ENCODE data around the gene ENPP1. TPM values are rescaled to one million over a fixed set of nuclear protein-coding genes. Genes with fewer than 3 reads are reported as not detected.

The ENPP1 gene
- 3.5 TPM in 2 replicates for total RNA-seq

- intact Hi-C loops (cut with micrococcal nuclease): loop anchor here (2.0 to 10.0 kb wide), 7 partner anchors 19 to 1007 kb away; partner anchors contain the start of genes MED23, RPS12 and STX7
These were observed at the start of gene ENPP1 for GRCh38 chr6:131807644-131808459. ENPP1 (plus strand) TSS chr6:131808020; CDS start chr6:131808036, 16 bp downstream.

- intact Hi-C loops (cut with micrococcal nuclease): no loop called here
These were observed 48.9 kb upstream of the ENPP1 start for GRCh38 chr6:131758920-131759319.

- intact Hi-C loops (cut with micrococcal nuclease): no loop called here
These were observed 46.6 kb upstream of the ENPP1 start for GRCh38 chr6:131761060-131761761.

DNA sequence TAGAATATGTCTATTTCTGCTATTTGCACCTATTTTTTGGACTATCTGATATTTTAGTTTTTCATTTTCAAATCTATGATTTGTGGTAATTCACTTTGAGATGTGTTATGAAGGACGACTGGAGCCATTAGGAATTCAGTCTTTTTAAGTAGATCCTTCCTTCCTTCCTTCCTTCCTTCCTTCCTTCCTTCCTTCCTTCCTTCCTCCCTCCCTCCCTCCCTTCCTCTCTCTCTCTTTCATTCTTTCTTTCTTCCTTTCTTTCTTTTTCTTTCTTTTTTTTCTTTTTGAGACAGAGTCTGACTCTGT lies 46.1 kb upstream of the ENPP1 start:
- intact Hi-C loops (cut with micrococcal nuclease): no loop called here

- intact Hi-C loops (cut with micrococcal nuclease): no loop called here
These were observed 44.8 kb upstream of the ENPP1 start for GRCh38 chr6:131762984-131763383.

DNA sequence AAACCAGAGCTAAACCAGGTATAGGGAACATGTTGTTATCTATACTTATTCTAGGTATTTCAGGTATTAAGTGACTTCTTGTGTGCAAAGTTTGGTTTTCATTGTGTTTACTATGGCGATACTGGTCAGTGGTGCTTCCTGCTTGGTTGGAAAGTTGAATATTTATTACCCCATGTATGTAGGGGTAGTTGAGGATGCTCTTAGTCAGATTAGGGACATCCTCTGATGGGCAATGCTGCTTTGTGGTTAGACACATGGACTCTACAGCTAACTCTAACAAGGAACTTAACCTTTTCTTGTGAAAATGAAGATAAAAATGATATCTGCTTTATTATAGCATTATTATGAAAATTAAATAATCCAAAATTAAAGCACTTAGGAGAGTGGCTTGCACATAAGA lies 44.1 kb upstream of the ENPP1 start:
- intact Hi-C loops (cut with micrococcal nuclease): no loop called here

DNA sequence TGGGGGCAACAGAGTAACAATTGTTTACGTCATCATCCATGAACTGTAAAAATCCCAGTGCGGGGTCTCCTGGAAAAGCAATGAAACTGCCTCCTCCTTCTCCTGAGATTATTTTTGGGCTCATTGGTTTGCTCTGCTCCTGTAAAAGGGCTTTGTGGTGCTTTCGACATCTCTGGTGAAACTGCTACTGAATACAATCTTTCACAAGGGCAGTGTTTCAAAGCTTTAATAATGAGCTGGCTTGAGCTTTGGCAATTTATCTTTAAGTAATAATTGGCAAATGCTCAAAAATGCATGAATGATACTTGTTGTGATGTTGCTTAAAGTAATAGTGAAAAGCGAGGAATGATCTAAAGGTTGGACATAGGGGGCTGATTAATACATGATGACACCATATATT lies 43.5 kb upstream of the ENPP1 start:
- intact Hi-C loops (cut with micrococcal nuclease): no loop called here

DNA sequence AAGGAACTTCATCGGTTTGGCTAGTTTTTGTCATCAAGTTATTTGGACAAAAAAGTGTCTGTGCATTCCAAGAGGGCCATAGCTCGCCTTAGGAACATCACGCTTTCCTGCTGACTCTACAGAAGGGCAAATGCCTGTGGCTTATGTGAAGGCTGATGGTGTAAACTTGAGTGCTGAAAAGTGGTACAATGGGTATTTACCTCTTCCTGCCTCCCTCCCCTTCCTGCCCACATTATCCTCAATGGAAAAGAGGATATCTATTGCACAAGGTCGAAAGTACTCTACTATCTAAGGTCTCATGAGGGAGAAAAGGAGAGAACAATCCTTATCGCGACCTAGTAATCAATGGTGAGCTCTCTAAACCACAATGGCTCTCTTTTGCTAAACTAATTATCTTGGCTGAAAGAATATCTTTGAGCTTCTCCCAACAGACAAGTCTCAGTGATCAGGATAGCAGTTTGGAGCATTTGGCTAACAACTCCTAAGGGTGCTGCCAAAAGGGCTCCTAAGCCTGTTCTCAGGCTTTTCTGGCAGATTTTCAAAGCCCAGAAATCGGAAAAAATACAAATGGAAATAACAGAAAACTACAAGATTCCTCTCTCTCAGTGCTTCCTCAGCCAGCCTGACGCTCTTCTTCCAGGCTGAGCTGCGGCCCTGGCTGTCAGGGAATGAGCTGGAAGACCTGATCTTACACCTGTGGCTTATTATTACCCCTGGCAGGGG lies 42.6 kb upstream of the ENPP1 start:
- intact Hi-C loops (cut with micrococcal nuclease): no loop called here

GRCh38 chr6:131765804-131766135 lies 42.0 kb upstream of the ENPP1 start:
- intact Hi-C loops (cut with micrococcal nuclease): no loop called here

DNA sequence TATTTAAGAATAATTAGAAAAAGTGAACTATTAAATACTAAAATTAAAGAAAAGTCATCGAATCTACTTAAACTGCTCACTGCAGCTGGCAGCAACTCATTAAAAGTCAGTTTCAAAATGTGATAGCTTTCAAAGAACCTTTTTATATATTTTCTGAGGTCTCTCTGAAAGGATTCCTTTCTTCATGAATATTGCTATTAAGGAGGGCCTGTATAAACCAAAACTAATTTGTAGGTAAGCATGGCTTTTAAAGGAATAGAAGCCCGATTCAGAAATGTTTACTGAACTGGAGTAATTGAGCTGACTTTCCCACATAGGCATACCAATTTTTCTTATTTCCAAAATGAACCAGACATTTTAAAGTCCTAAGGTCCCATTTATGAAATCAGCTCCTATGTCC lies 41.2 kb upstream of the ENPP1 start:
- intact Hi-C loops (cut with micrococcal nuclease): no loop called here

DNA sequence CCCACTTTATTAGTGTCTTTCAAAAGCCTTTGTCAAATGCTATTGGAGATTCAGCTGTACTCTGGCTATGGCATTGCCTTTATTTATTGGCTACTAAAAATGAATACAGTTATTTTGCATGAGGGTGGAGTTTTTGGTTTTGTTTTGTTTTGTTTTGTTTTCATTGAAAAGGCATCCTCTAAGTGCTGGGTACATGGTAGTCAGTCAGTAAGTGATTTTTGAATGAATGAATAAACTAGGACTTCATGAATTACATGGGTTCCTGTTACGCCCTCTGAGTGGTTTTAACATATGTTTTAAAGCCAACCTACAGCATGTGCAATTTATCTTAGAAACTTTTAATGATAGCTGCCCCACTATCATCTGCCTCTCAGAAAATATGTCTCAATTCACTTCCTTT lies 38.9 kb upstream of the ENPP1 start:
- intact Hi-C loops (cut with micrococcal nuclease): no loop called here

DNA sequence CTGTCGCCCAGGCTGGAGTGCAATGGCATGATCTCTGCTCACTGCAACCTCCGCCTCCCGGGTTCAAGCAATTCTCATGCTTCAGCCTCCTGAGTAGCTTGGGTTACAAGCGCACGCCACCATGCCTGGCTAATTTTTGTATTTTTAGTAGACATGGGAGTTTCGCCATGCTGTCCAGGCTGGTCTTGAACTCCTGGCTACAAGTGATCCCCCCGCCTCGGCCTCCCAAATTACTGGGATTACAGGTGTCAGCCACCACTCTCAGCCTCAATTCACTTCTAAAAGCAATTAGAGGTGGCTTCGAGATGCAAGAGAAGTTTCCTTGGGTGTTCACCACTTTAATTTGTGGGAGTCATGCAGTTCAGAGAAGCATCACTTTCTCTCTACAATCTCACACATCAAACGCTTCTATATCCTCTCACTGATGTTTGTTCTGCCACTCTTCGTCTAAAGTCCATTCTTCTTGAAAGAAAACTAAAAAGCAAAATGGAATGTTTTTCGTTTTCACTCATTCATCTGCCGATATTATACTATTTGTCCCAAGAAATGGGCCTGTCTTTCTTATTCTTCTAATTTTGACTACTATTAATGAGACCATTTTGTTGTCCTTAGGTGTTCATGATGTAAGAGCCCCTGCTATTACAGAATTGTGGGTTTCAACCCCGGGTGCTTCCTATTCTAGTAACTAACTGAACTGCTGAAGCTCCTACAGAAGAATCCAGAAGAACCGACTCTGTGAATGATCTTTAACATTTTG lies 38.3 kb upstream of the ENPP1 start:
- intact Hi-C loops (cut with micrococcal nuclease): no loop called here

- intact Hi-C loops (cut with micrococcal nuclease): no loop called here
These were observed 37.0 kb upstream of the ENPP1 start for GRCh38 chr6:131770776-131771175.

- intact Hi-C loops (cut with micrococcal nuclease): no loop called here
These were observed 34.4 kb upstream of the ENPP1 start for GRCh38 chr6:131773284-131773950.

DNA sequence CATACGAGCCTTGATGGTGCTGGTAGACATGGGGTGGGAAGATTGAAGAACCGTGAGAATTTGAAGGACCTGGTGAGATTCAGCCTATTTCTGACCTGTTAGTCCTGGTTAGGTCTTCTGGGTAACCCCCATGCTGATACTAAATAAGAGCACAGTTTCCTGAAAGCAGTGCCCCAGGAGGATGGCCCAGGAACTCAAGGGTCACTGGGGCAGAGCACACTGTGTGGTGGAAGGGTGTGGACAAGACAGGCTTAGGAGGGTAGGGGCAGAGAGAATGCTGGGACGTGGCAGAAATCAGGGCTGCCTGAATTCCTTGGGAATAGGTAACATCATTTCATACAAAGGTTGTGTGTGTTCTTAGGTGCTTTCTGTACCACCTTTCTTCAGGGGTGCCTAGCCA lies 31.9 kb upstream of the ENPP1 start:
- intact Hi-C loops (cut with micrococcal nuclease): no loop called here

DNA sequence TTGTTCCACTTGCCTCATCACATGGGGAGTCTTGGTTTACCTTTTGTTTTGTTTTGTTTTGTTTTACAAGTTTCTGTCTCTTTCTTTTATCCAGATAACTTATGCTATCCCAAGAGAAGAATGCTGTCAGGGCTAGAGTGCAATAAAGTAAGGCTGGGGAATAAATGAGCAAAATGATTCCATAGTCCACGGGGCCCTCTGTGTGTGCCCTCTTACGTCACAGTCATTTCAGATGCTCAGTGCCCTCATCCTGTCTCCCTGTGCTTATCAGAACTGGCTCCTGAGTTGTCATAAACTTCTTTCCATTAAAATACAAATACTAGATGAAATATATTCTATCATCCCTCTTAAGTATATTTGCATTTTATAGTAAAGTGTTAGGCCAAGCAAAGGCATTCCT lies 30.8 kb upstream of the ENPP1 start:
- intact Hi-C loops (cut with micrococcal nuclease): no loop called here

DNA sequence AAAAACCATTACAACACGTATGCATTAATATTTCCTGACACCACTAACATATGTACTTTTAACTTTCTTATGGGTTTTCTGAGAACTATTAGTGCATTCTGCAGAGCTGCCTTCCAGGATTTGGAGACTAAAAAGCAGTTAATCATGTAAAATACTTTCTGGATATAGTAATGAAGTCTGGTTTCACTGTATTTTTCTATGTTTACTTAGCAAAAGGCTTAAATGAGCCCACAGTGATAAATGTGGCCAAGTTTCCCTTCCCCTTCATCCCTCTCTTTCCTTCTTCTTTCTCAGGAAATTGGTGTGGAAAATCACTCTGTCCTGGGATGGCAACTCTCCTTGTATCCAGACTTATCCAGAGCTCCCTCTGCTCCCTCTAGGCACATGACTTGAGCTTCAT lies 29.7 kb upstream of the ENPP1 start:
- intact Hi-C loops (cut with micrococcal nuclease): no loop called here

DNA sequence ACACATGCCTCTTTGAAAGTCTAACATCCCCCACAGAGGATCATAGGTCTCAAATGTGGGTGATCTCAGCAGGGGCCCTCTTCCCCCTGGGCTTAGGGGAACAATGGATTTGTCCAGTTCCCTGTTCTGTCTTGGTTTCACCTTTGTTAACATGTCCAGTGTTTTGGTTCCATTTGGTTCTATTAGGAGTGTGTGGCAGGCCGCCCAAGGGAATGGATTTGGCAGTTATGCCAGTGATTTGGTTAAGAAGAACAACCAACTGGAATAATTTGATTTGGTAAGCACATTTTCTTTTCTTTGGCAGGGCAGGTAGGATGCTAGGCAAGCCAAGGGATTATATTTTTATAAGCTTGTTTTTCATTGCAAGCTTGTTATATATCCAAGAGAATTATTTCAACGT lies 28.5 kb upstream of the ENPP1 start:
- intact Hi-C loops (cut with micrococcal nuclease): no loop called here

GRCh38 chr6:131780600-131780999 lies 27.2 kb upstream of the ENPP1 start:
- intact Hi-C loops (cut with micrococcal nuclease): no loop called here

GRCh38 chr6:131781687-131782086 lies 26.1 kb upstream of the ENPP1 start:
- intact Hi-C loops (cut with micrococcal nuclease): no loop called here

- intact Hi-C loops (cut with micrococcal nuclease): no loop called here
These were observed 25.1 kb upstream of the ENPP1 start for GRCh38 chr6:131782764-131783163.
